ENCODE measurements around the gene MMP21.

Gene MMP21

GRCh38 chr10:125734148-125734547 lies 41.5 kb downstream of the MMP21 start:
- no peak for TF ChIP-seq CTCF (IDR thresholded peaks at IDR 0.05; ENCODE audit: low read depth, low read length, missing control alignments)
- no peak overlapping the region for H3K4me3 ChIP-seq (ENCODE audit: low read depth, low read length)

GRCh38 chr10:125727436-125727835 lies 48.2 kb downstream of the MMP21 start:
- no peak overlapping the region for H3K4me3 ChIP-seq (ENCODE audit: low read depth, low read length)
- TF ChIP-seq CTCF (IDR thresholded peaks at IDR 0.05; ENCODE audit: low read depth, low read length, missing control alignments): no peak
- DNase-seq (ENCODE audit: low read depth): no peak

More at GRCh38 chr10:125734148-125734547, 41.5 kb downstream of the MMP21 start:
- no peak for DNase-seq (ENCODE audit: low read depth)

GRCh38 chr10:125726914-125727313 lies 48.7 kb downstream of the MMP21 start:
- H3K4me3 ChIP-seq (ENCODE audit: low read depth, low read length): no peak overlapping the region
- no peak for DNase-seq (ENCODE audit: low read depth)
- no peak for TF ChIP-seq CTCF (IDR thresholded peaks at IDR 0.05; ENCODE audit: low read depth, low read length, missing control alignments)

GRCh38 chr10:125722811-125723210 lies 52.8 kb downstream of the MMP21 start:
- no peak overlapping the region for H3K4me3 ChIP-seq (ENCODE audit: low read depth, low read length)
- DNase-seq (ENCODE audit: low read depth): no peak
- no peak for TF ChIP-seq CTCF (IDR thresholded peaks at IDR 0.05; ENCODE audit: low read depth, low read length, missing control alignments)

GRCh38 chr10:125721035-125721434 lies 54.6 kb downstream of the MMP21 start:
- H3K4me3 ChIP-seq (ENCODE audit: low read depth, low read length): peak overlapping the region; percentile 76
- DNase-seq (ENCODE audit: low read depth): peak; percentile 38
- no peak for TF ChIP-seq CTCF (IDR thresholded peaks at IDR 0.05; ENCODE audit: low read depth, low read length, missing control alignments)

GRCh38 chr10:125720002-125720382 lies 55.6 kb downstream of the MMP21 start:
- H3K4me3 ChIP-seq (ENCODE audit: low read depth, low read length): peak overlapping the region; percentile 76
- no peak for DNase-seq (ENCODE audit: low read depth)
- no peak for TF ChIP-seq CTCF (IDR thresholded peaks at IDR 0.05; ENCODE audit: low read depth, low read length, missing control alignments)

GRCh38 chr10:125719173-125720001 lies 56.2 kb downstream of the MMP21 start, which contains the start of gene EDRF1:
EDRF1 (plus strand) TSS chr10:125719709; CDS start chr10:125719808, 99 bp downstream.
- TF ChIP-seq CTCF (IDR thresholded peaks at IDR 0.05; ENCODE audit: low read depth, low read length, missing control alignments): no peak
- DNase-seq (ENCODE audit: low read depth): peak; percentile 95
- peak within 1 kb of the TSS; percentile 76 for H3K4me3 ChIP-seq (ENCODE audit: low read depth, low read length)
